Measurements from ENCODE around the gene MYO9A.
"Not testable (repeated sequence)": the region's sequence is repeated elsewhere in the genome, so short reads cannot be mapped to it uniquely, and the experiment has no call there.

MYO9A gene

GRCh38 chr15:72033285-72033684 is 84.7 kb downstream of the MYO9A start:
- Mint-ChIP-seq H3K27me3 (no peaks in the 10 kb centered on the region), H3K4me3 (no peak overlapping the region), H3K9me3 (peaks cover 3 to 5% of the 10 kb centered on the region in 2 donors)

GRCh38 chr15:72021604-72022003 is 96.3 kb downstream of the MYO9A start:
- Mint-ChIP-seq H3K36me3 (peaks cover 19 to 39% of the 10 kb centered on the region in 2 donors), H3K4me1 (peaks cover 0 to 3% of the 10 kb centered on the region in 2 donors)
- ATAC-seq (replicated peaks), result no peak

More at GRCh38 chr15:72033285-72033684, 84.7 kb downstream of the MYO9A start:
- Mint-ChIP-seq H3K4me1 (peaks cover 8 to 16% of the 10 kb centered on the region in 2 donors), H3K27ac (no peak overlapping the region), H3K36me3 (peaks cover 27 to 33% of the 10 kb centered on the region in 2 donors)
- DNase-seq (no peak), ATAC-seq (replicated peaks) (no peak)

GRCh38 chr15:72020799-72021198 is 97.2 kb downstream of the MYO9A start:
- peaks cover 4% of the 10 kb centered on the region in 2 donors for H3K9me3 Mint-ChIP-seq
- DNase-seq (no peak), ATAC-seq (replicated peaks) (no peak)
- no peak overlapping the region for H3K27ac Mint-ChIP-seq
- no peaks in the 10 kb centered on the region for H3K4me1 Mint-ChIP-seq
- H3K36me3 Mint-ChIP-seq, result peaks cover 22 to 35% of the 10 kb centered on the region in 2 donors
- no peak overlapping the region for H3K4me3 Mint-ChIP-seq
- H3K27me3 Mint-ChIP-seq, result no peaks in the 10 kb centered on the region

More at GRCh38 chr15:72021604-72022003, 96.3 kb downstream of the MYO9A start:
- Mint-ChIP-seq H3K27ac (peak overlapping the region; percentile 5), H3K4me3 (no peak overlapping the region), H3K9me3 (peaks cover 4% of the 10 kb centered on the region in 2 donors), H3K27me3 (no peaks in the 10 kb centered on the region)
- no peak for DNase-seq

GRCh38 chr15:72014555-72014954 is 103.4 kb downstream of the MYO9A start:
- peak overlapping the region; percentile 6 for H3K27ac Mint-ChIP-seq
- not testable (repeated sequence) for ATAC-seq (replicated peaks); DNase-seq; H3K36me3 Mint-ChIP-seq; H3K4me1 Mint-ChIP-seq; H3K4me3 Mint-ChIP-seq; H3K27me3 Mint-ChIP-seq; H3K9me3 Mint-ChIP-seq

- Mint-ChIP-seq H3K27ac (no peak overlapping the region), H3K27me3 (no peaks in the 10 kb centered on the region), H3K4me3 (no peak overlapping the region), H3K4me1 (peaks cover 2 to 6% of the 10 kb centered on the region in 2 donors), H3K36me3 (peaks cover 9 to 13% of the 10 kb centered on the region in 2 donors), H3K9me3 (no peaks in the 10 kb centered on the region)
- DNase-seq, result no peak
- ATAC-seq (replicated peaks), result no peak
These were observed 104.2 kb downstream of the MYO9A start for GRCh38 chr15:72013703-72014102.

DNA sequence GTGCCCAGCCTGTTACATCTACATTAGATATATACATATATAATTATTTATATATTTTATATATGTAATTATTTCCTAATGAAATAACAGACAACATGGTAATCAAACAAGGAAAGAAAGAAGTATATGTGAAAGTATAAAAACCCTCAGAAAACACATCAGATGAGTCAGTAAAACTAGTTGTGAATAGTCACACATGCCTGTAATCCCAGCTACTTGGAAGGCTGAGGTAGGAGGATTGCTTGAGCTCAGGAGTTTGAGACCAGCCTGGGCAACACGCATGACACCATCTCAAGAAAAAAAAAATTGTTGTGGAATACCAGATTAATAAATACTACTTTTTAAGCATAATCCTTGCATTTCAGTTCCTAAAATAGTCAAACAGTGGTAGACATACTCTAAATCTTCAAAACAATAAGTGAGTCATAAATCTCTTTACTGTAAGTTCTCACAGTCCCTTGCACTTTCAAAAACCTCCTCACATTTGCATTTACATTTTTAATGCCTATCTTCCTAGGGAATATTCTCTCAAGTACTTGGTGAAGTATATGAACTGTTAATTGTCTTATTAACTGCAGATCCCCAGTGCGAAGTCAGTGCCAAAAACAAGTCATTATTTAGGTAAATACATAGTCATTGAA is 106.5 kb downstream of the MYO9A start:
- Mint-ChIP-seq H3K4me3 (no peak overlapping the region), H3K9me3 (no peaks in the 10 kb centered on the region), H3K27ac (no peak overlapping the region), H3K36me3 (peaks cover 16 to 22% of the 10 kb centered on the region in 2 donors), H3K4me1 (peaks cover 2 to 12% of the 10 kb centered on the region in 2 donors), H3K27me3 (no peaks in the 10 kb centered on the region)
- ATAC-seq (replicated peaks) (no peak), DNase-seq (no peak)

- no peaks in the 10 kb centered on the region for H3K9me3 Mint-ChIP-seq
- no peak overlapping the region for H3K4me3 Mint-ChIP-seq
- H3K4me1 Mint-ChIP-seq, result peaks cover 1 to 10% of the 10 kb centered on the region in 2 donors
These were observed 108.7 kb downstream of the MYO9A start for GRCh38 chr15:72009222-72009621.

GRCh38 chr15:72006382-72006781 is 111.6 kb downstream of the MYO9A start:
- Mint-ChIP-seq H3K9me3 (no peaks in the 10 kb centered on the region), H3K36me3 (peaks cover 20 to 26% of the 10 kb centered on the region in 2 donors), H3K27me3 (no peaks in the 10 kb centered on the region), H3K27ac (no peak overlapping the region), H3K4me1 (peaks cover 1 to 9% of the 10 kb centered on the region in 2 donors), H3K4me3 (no peak overlapping the region)
- DNase-seq, result no peak
- ATAC-seq (replicated peaks), result peak; percentile 29 to 62

More at GRCh38 chr15:72009222-72009621, 108.7 kb downstream of the MYO9A start:
- ATAC-seq (replicated peaks) (no peak), DNase-seq (no peak)
- Mint-ChIP-seq H3K27ac (no peak overlapping the region), H3K36me3 (peaks cover 19 to 23% of the 10 kb centered on the region in 2 donors), H3K27me3 (no peaks in the 10 kb centered on the region)

- peaks cover 20 to 26% of the 10 kb centered on the region in 2 donors for H3K36me3 Mint-ChIP-seq
- no peak for DNase-seq
- peaks cover 1 to 9% of the 10 kb centered on the region in 2 donors for H3K4me1 Mint-ChIP-seq
- no peaks in the 10 kb centered on the region for H3K27me3 Mint-ChIP-seq
- no peak for ATAC-seq (replicated peaks)
- H3K27ac Mint-ChIP-seq, result no peak overlapping the region
- H3K4me3 Mint-ChIP-seq, result no peak overlapping the region
- no peaks in the 10 kb centered on the region for H3K9me3 Mint-ChIP-seq
These were observed 112.5 kb downstream of the MYO9A start for GRCh38 chr15:72005483-72005882.

GRCh38 chr15:71999807-72000206 is 118.1 kb downstream of the MYO9A start:
- Mint-ChIP-seq H3K27me3 (no peaks in the 10 kb centered on the region), H3K27ac (no peak overlapping the region), H3K4me1 (no peaks in the 10 kb centered on the region), H3K9me3 (peaks cover 0 to 2% of the 10 kb centered on the region in 2 donors), H3K36me3 (peaks cover 23 to 26% of the 10 kb centered on the region in 2 donors), H3K4me3 (no peak overlapping the region)
- no peak for DNase-seq
- ATAC-seq (replicated peaks), result no peak

DNA sequence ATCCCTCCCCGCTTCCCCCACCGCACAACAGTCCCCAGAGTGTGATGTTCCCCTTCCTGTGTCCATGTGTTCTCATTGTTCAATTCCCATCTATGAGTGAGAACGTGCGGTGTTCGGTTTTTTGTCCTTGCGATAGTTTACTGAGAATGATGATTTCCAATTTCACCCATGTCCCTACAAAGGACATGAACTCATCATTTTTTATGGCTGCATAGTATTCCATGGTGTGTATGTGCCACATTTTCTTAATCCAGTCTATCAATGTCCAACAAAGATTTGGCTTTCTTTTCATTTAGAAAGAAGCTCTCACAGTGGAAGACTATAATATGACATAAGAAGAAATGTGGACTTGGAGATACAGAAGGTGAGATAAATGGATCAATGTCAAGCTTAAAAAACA is 119.2 kb downstream of the MYO9A start:
- not testable (repeated sequence) for H3K4me3 Mint-ChIP-seq; H3K27ac Mint-ChIP-seq; H3K27me3 Mint-ChIP-seq; ATAC-seq (replicated peaks); H3K9me3 Mint-ChIP-seq; DNase-seq; H3K4me1 Mint-ChIP-seq
- peaks cover 23 to 25% of the 10 kb centered on the region in 2 donors for H3K36me3 Mint-ChIP-seq

DNA sequence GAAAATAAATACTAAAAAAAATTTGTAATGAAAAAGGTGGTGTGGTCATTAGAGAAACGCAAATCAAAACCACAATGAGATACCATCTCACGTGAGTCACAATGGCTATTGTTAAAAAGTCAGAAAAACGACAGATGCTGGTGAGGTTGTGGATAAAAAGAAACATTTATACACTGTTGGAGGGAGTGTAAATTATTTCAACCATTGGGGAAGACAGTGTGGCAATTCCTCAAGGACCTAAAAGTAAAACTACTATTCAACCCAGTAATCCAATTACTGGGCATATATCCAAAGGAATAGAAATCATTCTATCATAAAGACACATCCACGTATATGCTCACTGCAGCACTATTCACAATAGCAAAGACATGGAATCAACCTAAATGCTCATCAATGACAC is 120.3 kb downstream of the MYO9A start:
- H3K27me3 Mint-ChIP-seq, result no peaks in the 10 kb centered on the region
- H3K4me3 Mint-ChIP-seq, result no peak overlapping the region
- no peak for ATAC-seq (replicated peaks)
- H3K27ac Mint-ChIP-seq, result no peak overlapping the region
- no peaks in the 10 kb centered on the region for H3K4me1 Mint-ChIP-seq
- H3K36me3 Mint-ChIP-seq, result peaks cover 21 to 23% of the 10 kb centered on the region in 2 donors
- DNase-seq, result no peak
- peaks cover 0 to 2% of the 10 kb centered on the region in 2 donors for H3K9me3 Mint-ChIP-seq

DNA sequence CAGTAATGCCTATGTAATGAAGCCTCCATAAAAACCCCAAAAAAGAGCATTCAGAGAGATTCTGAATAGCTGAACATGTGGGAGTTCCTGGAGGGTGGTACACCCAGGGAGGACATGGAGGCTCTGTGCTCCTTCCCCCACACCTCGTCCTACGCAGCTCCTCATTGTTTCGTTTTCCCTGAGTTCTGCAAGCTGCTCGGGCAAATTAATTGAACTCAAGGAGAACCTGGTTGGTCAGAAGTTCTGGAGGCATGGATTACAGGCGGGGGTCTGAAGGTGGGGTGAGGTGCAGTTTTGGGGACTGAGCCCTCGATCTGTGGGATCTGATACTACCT is 142.2 kb downstream of the MYO9A start:
- ATAC-seq (replicated peaks), result no peak
- Mint-ChIP-seq H3K36me3 (peaks cover 26 to 43% of the 10 kb centered on the region in 2 donors), H3K27me3 (no peaks in the 10 kb centered on the region), H3K4me3 (no peak overlapping the region), H3K9me3 (no peaks in the 10 kb centered on the region), H3K4me1 (no peaks in the 10 kb centered on the region), H3K27ac (no peak overlapping the region)
- no peak for DNase-seq

DNA sequence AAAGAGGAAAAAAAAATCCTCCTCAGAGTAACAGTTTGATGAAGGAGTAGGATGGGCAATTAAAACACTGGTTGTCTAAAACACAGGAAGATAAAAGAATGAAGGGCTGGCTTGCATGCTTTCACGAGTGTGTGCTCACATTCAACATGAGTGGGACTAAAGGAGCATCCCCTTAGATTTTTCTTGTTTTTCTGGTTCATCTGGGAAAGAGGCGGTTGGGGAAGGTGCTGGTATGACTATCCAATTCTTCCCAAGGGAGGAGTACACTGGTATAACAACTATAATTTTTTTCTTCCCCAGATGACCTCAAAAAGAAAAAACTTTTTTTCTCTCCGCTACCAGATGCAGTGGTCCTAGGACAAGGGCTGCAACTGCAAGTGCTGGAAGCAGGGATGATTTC is 143.7 kb downstream of the MYO9A start:
- ATAC-seq (replicated peaks), result no peak
- Mint-ChIP-seq H3K36me3 (peaks cover 26 to 43% of the 10 kb centered on the region in 2 donors), H3K27ac (no peak overlapping the region), H3K9me3 (no peaks in the 10 kb centered on the region), H3K27me3 (no peaks in the 10 kb centered on the region), H3K4me3 (no peak overlapping the region), H3K4me1 (no peaks in the 10 kb centered on the region)
- no peak for DNase-seq

DNA sequence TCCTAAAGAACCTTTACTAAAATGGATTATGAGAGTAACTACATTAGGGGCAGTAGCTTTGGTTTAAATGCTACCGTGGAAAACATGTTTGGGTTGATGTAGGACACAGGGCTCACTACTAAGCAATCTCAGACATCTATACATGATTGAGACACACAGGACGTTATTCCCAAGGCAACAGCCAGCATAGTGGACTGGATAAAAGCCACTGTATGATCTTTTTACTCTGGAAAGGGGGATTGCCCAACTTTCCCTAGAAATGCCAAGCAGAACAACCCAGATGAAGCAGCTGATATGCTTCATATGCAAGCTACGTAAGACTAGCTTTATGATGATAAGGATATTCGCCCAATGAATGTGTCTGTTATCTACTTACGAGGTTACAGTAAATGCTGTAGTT is 144.6 kb downstream of the MYO9A start:
- Mint-ChIP-seq H3K36me3 (peaks cover 26 to 43% of the 10 kb centered on the region in 2 donors), H3K27ac (no peak overlapping the region), H3K4me1 (no peaks in the 10 kb centered on the region), H3K4me3 (no peak overlapping the region), H3K9me3 (no peaks in the 10 kb centered on the region), H3K27me3 (no peaks in the 10 kb centered on the region)
- DNase-seq, result no peak
- no peak for ATAC-seq (replicated peaks)
